ENCODE data around the gene NPAS4.

- TF ChIP-seq, protein P1, sequence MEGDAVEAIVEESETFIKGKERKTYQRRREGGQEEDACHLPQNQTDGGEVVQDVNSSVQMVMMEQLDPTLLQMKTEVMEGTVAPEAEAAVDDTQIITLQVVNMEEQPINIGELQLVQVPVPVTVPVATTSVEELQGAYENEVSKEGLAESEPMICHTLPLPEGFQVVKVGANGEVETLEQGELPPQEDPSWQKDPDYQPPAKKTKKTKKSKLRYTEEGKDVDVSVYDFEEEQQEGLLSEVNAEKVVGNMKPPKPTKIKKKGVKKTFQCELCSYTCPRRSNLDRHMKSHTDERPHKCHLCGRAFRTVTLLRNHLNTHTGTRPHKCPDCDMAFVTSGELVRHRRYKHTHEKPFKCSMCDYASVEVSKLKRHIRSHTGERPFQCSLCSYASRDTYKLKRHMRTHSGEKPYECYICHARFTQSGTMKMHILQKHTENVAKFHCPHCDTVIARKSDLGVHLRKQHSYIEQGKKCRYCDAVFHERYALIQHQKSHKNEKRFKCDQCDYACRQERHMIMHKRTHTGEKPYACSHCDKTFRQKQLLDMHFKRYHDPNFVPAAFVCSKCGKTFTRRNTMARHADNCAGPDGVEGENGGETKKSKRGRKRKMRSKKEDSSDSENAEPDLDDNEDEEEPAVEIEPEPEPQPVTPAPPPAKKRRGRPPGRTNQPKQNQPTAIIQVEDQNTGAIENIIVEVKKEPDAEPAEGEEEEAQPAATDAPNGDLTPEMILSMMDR (IDR thresholded peaks at IDR 0.05): no peak
- TF ChIP-seq JUNB (IDR thresholded peaks at IDR 0.05) (no peak), ZSCAN20 (CRISPR knock-in tag; IDR thresholded peaks at IDR 0.05) (no peak), SMC3 (IDR thresholded peaks at IDR 0.05) (no peak), REST (IDR thresholded peaks at IDR 0.05) (no peak), POLR2A (IDR thresholded peaks at IDR 0.05; ENCODE audit: low read length) (no peak), ESRRA (IDR thresholded peaks at IDR 0.05; ENCODE audit: borderline replicate concordance, low read length) (no peak), CEBPB (IDR thresholded peaks at IDR 0.05) (no peak), MAX (IDR thresholded peaks at IDR 0.05) (no peak), POLR2AphosphoS2 (conservative IDR thresholded peaks at IDR 0.05; ENCODE audit: low read length) (no peak), NR3C1 (IDR thresholded peaks at IDR 0.05) (no peak), ZC3H11A (IDR thresholded peaks at IDR 0.05) (no peak), MYC (IDR thresholded peaks at IDR 0.05; ENCODE audit: borderline replicate concordance, low read length) (no peak)
- TF ChIP-seq, protein P2, sequence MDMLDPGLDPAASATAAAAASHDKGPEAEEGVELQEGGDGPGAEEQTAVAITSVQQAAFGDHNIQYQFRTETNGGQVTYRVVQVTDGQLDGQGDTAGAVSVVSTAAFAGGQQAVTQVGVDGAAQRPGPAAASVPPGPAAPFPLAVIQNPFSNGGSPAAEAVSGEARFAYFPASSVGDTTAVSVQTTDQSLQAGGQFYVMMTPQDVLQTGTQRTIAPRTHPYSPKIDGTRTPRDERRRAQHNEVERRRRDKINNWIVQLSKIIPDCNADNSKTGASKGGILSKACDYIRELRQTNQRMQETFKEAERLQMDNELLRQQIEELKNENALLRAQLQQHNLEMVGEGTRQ (IDR thresholded peaks at IDR 0.05): no peak
These were observed 1.0 kb upstream of the NPAS4 start for GRCh38 chr11:66419825-66420224.
